K562 (cell line): ENCODE data around the gene PFDN2. TPM values are rescaled to one million over a fixed set of nuclear protein-coding genes. Genes with fewer than 3 reads are reported as not detected.

Experiments used
- CREB5 ChIP-seq: fragments of 250-450 bp; sonication (Bioruptor Pico); IDR thresholded peaks from 2 replicates; pipeline ENCODE4 v1.5.0; 2020; ENCODE audit warnings: mild to moderate bottlenecking
- CTBP1 ChIP-seq: fragments of 450-650 bp; IDR thresholded peaks from 2 replicates; pipeline ENCODE4 v1.6.1; 2016; ENCODE audit warnings: borderline replicate concordance
- ELF1 ChIP-seq: fragments of 200-800 bp; sonication (Bioruptor generic); IDR thresholded peaks from 2 replicates; pipeline ENCODE4 v1.6.1; 2016; ENCODE audit warnings: missing genetic modification characterization, missing compliant biosample characterization
- EP400 ChIP-seq: fragments of 450-650 bp; IDR thresholded peaks from 2 replicates; pipeline ENCODE4 v1.6.1; 2017; ENCODE audit warnings: antibody characterized with exemption, mild to moderate bottlenecking, moderate library complexity
- GABPA ChIP-seq: fragments of 200-800 bp; sonication (Bioruptor generic); conservative IDR thresholded peaks from 2 replicates; pipeline ENCODE4 v1.6.1; 2016; ENCODE audit warnings: low read depth, missing genetic modification characterization, missing compliant biosample characterization
- IRF1 ChIP-seq: sonication (generic); formaldehyde crosslinking; IDR thresholded peaks from 2 replicates; pipeline ENCODE4 v1.8.0; 2022; ENCODE audit warnings: missing genetic modification reagents, mild to moderate bottlenecking, borderline replicate concordance
- KLF6 ChIP-seq: fragments of 250-450 bp; sonication (Bioruptor Pico); IDR thresholded peaks from 2 replicates; pipeline ENCODE4 v1.4.0; 2020; ENCODE audit warnings: mild to moderate bottlenecking, moderate library complexity, borderline replicate concordance
- MEIS2 ChIP-seq: fragments of 450-650 bp; IDR thresholded peaks from 2 replicates; pipeline ENCODE4 v1.6.1; 2014; ENCODE audit warnings: mild to moderate bottlenecking; ENCODE audit not compliant: partially characterized antibody
- MYNN ChIP-seq, 2 experiments: sonication (generic); formaldehyde crosslinking in 1 of 2; IDR thresholded peaks; 2 replicates each; pipeline versions ENCODE4 v1.5.0 to v1.6.1; 2016 to 2020; ENCODE audit warnings: antibody characterized with exemption in 1 of 2, missing genetic modification reagents in 1 of 2
- NELFE ChIP-seq: IDR thresholded peaks from 2 replicates; pipeline ENCODE4 v1.6.1; 2011; ENCODE audit warnings: mild to moderate bottlenecking; ENCODE audit not compliant: insufficient read depth, insufficient read length
- NRF1 ChIP-seq, 2 experiments: fragments of 450-650 bp; IDR thresholded peaks in 1 of 2; conservative IDR thresholded peaks in 1 of 2; 2 replicates each; pipeline ENCODE4 v1.6.1; 2014; ENCODE audit warnings: mild to moderate bottlenecking in 2 of 2
- PHB ChIP-seq: fragments of 250-450 bp; sonication (Bioruptor Pico); IDR thresholded peaks from 2 replicates; pipeline ENCODE4 v1.5.0; 2021
- PHTF2 ChIP-seq: fragments of 250-450 bp; sonication (Bioruptor Pico); IDR thresholded peaks from 2 replicates; pipeline ENCODE4 v1.5.0; 2021; ENCODE audit warnings: mild to moderate bottlenecking
- RHOXF2B ChIP-seq: fragments of 250-450 bp; sonication (Bioruptor Pico); conservative IDR thresholded peaks from 2 replicates; pipeline ENCODE4 v1.5.1; 2021
- SMARCC2 ChIP-seq: fragments of 450-650 bp; IDR thresholded peaks from 2 replicates; pipeline ENCODE4 v1.6.1; 2017; ENCODE audit warnings: antibody characterized with exemption, moderate library complexity, mild to moderate bottlenecking, low read depth
- SMC3 ChIP-seq: conservative IDR thresholded peaks from 2 replicates; pipeline ENCODE4 v1.6.1; 2011; ENCODE audit warnings: low read depth, low read length, improper control_type of control experiment; ENCODE audit not compliant: insufficient read depth
- STAT5B ChIP-seq: fragments of 250-450 bp; sonication (Bioruptor Pico); IDR thresholded peaks from 2 replicates; pipeline ENCODE4 v1.8.0; 2021; ENCODE audit warnings: mild to moderate bottlenecking, inconsistent platforms
- TCFL5 ChIP-seq: fragments of 250-450 bp; sonication (Bioruptor Pico); conservative IDR thresholded peaks from 2 replicates; pipeline ENCODE4 v1.6.1; 2021; ENCODE audit warnings: mild to moderate bottlenecking, moderate library complexity, matching md5 sums
- VEZF1 ChIP-seq: fragments of 200-800 bp; sonication (Bioruptor generic); IDR thresholded peaks from 2 replicates; pipeline ENCODE4 v1.6.1; 2017; ENCODE audit warnings: missing genetic modification characterization, missing compliant biosample characterization
- ZBTB7A ChIP-seq: IDR thresholded peaks from 2 replicates; pipeline ENCODE4 v1.6.1; 2011; ENCODE audit warnings: low read depth, mild to moderate bottlenecking, low read length, moderate library complexity, borderline replicate concordance; ENCODE audit not compliant: control insufficient read depth
- ZSCAN29 ChIP-seq: fragments of 450-650 bp; IDR thresholded peaks from 2 replicates; pipeline ENCODE4 v1.6.1; 2017
- polyA plus RNA-seq, 8 experiments: library from polyadenylated mRNA; depleted of rRNA in 4 of 8; stranded (reverse) in 5 of 8; unstranded in 3 of 8; fragments of >200 nt; fragmentation: Nextera tagmentation in 2 of 8; fragmentation: Illumina TruSeq in 1 of 8; extraction: Ambion mirVana in 2 of 8; extraction: Trizol in 1 of 8; gene quantifications; 2 replicates each; pipeline versions ENCODE4 v1.2.1 to v1.2.3, GENCODE V29; 2011 to 2014; ENCODE audit warnings: inconsistent platforms in 1 of 8, missing spikeins in 1 of 8
- total RNA-seq, 7 experiments: library from RNA; depleted of rRNA in 6 of 7; stranded (reverse); fragments of >200 nt in 6 of 7; fragmentation: Illumina TruSeq in 2 of 7; extraction: Trizol in 2 of 7; gene quantifications; 2 replicates each; pipeline versions ENCODE4 v1.2.1 to v1.2.3, GENCODE V29; 2011 to 2021; ENCODE audit warnings: low replicate concordance in 1 of 7
- TF ChIP-seq, protein P1 (sequence below): sonication (generic); formaldehyde crosslinking; IDR thresholded peaks from 2 replicates; pipeline ENCODE4 v1.8.1; 2023; ENCODE audit warnings: mild to moderate bottlenecking, missing genetic modification reagents, moderate library complexity
- TF ChIP-seq, protein P2 (sequence below): sonication (generic); formaldehyde crosslinking; IDR thresholded peaks from 2 replicates; pipeline ENCODE4 v1.9.0; 2022; ENCODE audit warnings: mild to moderate bottlenecking, missing genetic modification reagents

Gene PFDN2
- total and polyA plus RNA-seq, 9 of the 15 experiments (the other 6 are each of a cell fraction or from before 2014, with no cell fraction given), result 50.2 to 361 (median 144) TPM

DNA sequence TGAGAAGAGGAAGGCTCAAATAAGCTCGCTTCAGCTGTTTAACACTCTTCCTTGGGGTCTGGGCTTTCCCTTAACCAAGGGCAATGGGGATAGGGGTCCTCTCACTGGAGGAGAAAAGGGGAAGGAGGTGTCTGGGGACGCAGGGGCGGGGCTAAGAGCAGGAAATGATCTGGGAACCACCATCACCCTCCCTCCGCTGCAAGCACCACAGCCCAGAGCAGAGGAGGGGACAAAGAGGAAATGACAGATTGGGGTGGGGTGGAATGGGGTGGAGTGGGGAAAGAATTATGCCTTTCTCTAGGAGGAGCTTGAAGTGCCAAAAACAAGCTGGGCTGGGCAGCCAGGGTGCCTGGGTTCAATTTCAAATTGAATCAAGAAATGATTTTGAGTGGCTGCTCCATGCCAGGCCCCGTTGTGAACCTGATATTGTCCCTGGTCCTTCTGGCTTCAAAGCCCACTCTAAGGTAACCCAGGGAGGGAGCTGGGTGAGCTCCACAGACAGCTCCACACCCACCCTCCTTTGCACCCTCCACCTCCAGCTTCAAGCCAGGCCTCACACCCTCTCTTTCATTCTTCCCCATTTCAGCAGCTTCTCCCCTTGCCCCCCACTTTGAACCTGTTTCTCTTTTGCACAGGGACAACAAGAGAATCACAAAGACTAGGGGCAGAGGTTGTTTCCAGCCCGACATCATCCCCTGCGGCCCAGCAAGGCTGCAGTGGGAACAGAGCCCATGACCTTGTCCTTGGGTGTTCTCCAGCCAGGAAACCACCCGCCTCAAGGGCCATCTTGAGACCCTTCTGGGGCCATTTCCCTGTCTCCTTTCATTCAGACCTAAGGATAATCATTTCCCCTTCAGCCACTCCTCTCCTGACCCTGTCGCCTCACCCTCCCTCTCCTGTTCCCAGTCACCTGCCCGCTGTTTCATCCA, 49.3 kb downstream of the PFDN2 start (continued):
- TF ChIP-seq, protein P1, sequence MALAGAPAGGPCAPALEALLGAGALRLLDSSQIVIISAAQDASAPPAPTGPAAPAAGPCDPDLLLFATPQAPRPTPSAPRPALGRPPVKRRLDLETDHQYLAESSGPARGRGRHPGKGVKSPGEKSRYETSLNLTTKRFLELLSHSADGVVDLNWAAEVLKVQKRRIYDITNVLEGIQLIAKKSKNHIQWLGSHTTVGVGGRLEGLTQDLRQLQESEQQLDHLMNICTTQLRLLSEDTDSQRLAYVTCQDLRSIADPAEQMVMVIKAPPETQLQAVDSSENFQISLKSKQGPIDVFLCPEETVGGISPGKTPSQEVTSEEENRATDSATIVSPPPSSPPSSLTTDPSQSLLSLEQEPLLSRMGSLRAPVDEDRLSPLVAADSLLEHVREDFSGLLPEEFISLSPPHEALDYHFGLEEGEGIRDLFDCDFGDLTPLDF, result no peak
- TF ChIP-seq RHOXF2B (no peak), EP400 (no peak), ELF1 (tag) (no peak), SMARCC2 (no peak), STAT5B (no peak), PHTF2 (no peak), CTBP1 (0 out of 2 replicates have a peak, but pooled peaks have one; percentile 20), CREB5 (CRISPR knock-in tag) (no peak), KLF6 (no peak), MYNN (IDR thresholded peaks at IDR 0.05) (no peak), MYNN (CRISPR knock-in tag; IDR thresholded peaks at IDR 0.05) (no peak), NRF1 (conservative IDR thresholded peaks at IDR 0.05 in 1 of 2, IDR thresholded peaks at IDR 0.05 in 1 of 2) (peak in 1 of 2 experiments; percentile 15; a peak in 1 of 4 replicates), IRF1 (CRISPR knock-in tag) (no peak), GABPA (peak; percentile 64), NELFE (no peak), MEIS2 (peak; percentile 70), TCFL5 (CRISPR knock-in tag) (no peak), ZBTB7A (peak; percentile 22; the same call in 1 of the 2 replicates), SMC3 (no peak), PHB (no peak), VEZF1 (peak; percentile 75; the same call in 1 of the 2 replicates), ZSCAN29 (no peak)
- TF ChIP-seq, protein P2, sequence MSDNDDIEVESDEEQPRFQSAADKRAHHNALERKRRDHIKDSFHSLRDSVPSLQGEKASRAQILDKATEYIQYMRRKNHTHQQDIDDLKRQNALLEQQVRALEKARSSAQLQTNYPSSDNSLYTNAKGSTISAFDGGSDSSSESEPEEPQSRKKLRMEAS (CRISPR knock-in tag), result no peak
